UCSD-AML1 (cell line): ENCODE data around the gene PRKAG3.
"Not testable (repeated sequence)": the region's sequence is repeated elsewhere in the genome, so short reads cannot be mapped to it uniquely, and the experiment has no call there.

Experiments used
- DNase-seq: peaks from one replicate; lab custom pipeline; 2025; ENCODE audit not compliant: unreplicated experiment; lab: John Stamatoyannopoulos, UW

Gene PRKAG3

GRCh38 chr2:218783688-218784087, 47.9 kb downstream of the PRKAG3 start:
- no peak for DNase-seq

- DNase-seq, result no peak
Measured at GRCh38 chr2:218782528-218782844, 49.1 kb downstream of the PRKAG3 start.

DNA sequence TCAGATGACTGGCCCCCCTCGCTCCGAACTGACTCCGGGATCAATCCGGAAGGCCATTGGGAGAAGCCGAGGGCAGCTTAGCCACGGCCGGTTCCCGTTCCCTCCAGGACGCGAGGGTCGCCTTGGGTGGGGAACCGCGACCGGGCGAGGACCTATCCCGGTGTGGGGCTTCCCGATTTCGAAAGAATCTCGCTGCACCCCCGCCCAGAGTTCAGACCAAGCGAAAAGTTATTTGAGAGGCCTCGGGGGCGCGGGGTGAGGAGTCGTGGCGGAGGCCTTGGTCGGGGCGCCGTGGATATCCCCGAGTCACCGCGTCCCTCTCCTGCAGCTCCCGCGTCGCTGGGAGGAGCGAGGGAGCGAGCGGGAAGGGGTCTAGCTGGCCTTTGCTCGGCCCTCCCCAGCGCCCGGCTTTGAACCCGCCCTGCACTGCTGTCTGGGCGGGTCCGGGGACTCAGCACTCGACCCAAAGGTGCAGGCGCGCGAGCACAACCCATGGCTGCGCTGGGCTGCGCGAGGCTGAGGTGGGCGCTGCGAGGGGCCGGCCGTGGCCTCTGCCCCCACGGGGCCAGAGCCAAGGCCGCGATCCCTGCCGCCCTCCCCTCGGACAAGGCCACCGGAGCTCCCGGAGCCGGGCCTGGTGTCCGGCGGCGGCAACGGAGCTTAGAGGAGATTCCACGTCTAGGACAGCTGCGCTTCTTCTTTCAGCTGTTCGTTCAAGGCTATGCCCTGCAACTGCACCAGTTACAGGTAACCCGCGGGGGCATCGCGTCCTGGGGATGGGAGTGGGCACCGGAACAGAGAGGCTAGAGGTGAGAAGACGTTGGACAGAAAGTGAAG, 49.7 kb downstream of the PRKAG3 start, which contains the start of gene CYP27A1:
Gene CYP27A1, plus strand, starts transcription at position 457 of the 837 bp plus-strand sequence. Its CDS starts 36 bp downstream, at position 493.
- no peak for DNase-seq

DNA sequence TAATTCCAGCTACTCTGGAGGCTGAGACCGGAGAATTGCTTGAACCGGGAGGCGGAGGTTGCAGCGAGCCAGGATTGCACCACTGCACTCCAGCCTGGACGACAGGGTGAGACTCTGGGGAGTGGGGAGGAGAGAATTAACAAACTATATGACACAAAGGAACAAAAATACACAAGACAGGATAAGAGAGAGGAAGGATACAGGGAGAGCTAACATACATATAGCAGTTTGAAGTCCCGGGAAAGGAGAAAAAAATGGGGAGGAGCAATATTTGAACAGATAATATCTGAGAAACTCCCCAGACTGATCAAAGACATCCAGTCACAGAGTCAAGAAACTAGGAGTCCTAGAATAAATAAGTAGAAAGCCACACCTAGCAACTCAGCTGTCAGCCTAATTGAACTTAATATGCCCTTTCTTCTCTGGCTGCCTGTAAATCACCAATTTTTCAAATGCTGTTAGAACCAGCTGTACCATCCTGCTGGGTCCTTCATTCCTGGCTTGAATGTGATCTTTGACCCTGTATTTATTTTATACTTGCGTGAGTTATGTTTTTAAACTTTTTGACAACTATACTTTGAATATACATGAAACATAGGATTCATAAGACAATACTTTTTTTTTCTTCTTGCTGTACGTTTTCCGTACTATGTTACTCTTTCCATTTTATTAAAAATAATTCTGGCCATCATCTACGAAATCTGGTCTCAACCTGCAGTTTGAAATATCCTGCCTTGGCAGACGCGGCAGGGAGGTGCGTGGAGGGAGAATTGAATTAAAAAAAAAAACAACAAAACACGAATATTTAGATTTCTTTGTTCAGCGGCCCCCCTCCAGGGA, 50.5 kb downstream of the PRKAG3 start:
- DNase-seq, result no peak

DNA sequence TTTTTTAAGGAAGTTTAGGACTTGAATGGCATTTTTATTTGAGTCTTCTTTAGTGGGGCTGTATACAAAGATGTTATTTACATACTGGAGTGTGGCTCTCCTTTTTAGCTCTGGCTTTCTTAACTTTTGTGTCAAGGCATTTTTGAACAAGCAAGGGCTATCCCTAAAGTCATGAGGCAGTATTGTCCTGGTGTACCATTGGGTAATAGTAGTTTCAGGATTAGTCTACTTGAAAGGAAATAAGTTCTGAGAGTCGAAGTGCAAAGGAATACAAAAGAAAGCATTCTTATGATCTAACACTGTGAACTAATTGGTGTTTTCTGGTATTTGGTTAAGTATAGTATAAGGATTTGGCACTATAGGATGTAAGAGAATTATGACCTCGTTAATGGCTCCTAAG, 51.6 kb downstream of the PRKAG3 start:
- DNase-seq, result no peak

DNA sequence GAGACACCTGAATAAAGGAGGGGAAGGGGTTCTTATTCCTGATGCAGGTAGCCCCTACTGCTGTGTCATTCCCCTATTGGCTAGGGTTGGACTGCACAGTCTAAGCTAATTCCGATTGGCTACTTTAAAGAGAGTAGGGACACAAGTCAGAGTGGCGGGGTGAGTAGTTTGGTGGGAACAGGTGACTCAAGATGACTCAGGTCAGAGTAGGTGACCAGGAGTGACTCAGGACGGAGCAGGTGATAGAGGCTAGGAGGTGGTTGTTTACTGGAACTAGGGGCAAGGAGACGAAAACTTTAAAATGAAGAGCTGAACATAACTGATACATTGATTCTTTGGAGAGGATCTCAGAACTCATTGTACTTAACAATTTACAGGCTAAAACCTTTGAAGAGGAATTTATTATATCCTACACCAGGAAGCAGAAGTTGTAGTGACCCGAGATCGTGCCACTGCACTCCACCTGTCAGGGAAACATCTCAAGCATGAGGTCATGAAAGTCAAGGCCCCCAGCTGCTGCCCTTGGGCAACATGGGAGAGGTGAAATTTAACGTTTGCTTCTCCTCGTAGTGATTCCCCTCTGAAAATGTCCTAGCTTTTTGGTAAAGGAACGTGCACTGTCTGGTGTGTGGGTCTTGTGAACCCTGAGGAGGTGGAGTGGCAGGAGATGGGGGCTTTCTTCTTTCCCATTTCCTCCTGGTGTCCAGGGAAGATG, 54.2 kb downstream of the PRKAG3 start:
- no peak for DNase-seq

GRCh38 chr2:218776488-218776887, 55.1 kb downstream of the PRKAG3 start:
- no peak for DNase-seq

DNA sequence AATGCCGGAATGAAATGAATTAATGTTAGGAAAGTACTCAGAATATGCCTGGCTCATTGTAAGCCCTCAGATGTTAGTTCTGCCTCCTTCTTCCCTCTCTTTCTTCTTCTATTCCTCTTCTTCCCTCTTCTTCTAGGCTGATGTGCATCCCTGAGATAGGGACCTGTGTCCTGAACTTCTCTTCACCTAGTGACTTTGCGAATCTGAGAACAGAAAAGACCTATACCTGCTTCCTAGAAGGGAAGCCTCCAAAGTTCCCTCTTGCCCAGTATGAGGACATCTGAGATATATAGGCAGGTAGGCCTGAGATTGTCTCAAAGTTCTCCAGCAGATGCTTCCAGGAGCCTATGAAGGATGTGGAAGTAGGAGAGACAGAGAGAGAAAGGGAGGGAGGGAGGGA, 57.7 kb downstream of the PRKAG3 start:
- DNase-seq, result no peak

DNA sequence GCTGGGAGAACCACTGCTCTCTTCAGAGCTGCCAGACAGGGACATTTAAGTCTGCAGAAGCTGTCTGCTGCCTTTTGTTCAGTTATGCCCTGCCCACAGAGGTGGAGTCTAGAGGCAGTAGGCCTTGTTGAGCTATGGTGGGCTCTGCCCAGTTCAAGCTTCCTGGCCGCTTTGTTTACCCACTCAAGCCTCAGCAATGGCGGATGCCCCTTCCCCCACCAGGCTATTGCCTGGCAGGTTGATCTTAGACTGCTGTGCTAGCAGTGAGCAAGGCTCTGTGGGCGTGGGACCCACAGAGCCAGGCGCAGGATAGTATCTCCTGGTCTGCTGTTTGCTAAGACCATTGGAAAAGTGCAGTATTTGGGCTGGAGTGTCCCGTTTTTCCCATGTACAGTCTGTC, 58.8 kb downstream of the PRKAG3 start:
- DNase-seq, result not testable (repeated sequence)
